ENCODE data around the gene LPXN.
A peak's percentile ranks its signal among the peaks of the same experiment; 100 is the strongest.

LPXN gene

GRCh38 chr11:58530236-58530635, 45.4 kb downstream of the LPXN start:
- POLR2A ChIA-PET: no interaction called here
- CTCF ChIA-PET: no interaction called here
- TF ChIP-seq ARNT (IDR thresholded peaks at IDR 0.05): no peak
- TF ChIP-seq L3MBTL2 (conservative IDR thresholded peaks at IDR 0.05): no peak
- no peak for TF ChIP-seq TARDBP (IDR thresholded peaks at IDR 0.05)
- no peak for TF ChIP-seq SP1 (IDR thresholded peaks at IDR 0.05)
- TF ChIP-seq FOXA1 (IDR thresholded peaks at IDR 0.05): no peak
- no peak for TF ChIP-seq SUZ12 (IDR thresholded peaks at IDR 0.05)
- no peak for TF ChIP-seq FOXM1 (IDR thresholded peaks at IDR 0.05; ENCODE audit: borderline replicate concordance)
- TF ChIP-seq HDGF (IDR thresholded peaks at IDR 0.05; ENCODE audit: borderline replicate concordance): no peak
- no peak for TF ChIP-seq PKNOX1 (IDR thresholded peaks at IDR 0.05)
- TF ChIP-seq FOXK2 (IDR thresholded peaks at IDR 0.05): no peak
- no peak for TF ChIP-seq ZNF384 (IDR thresholded peaks at IDR 0.05)
- TF ChIP-seq NFRKB (IDR thresholded peaks at IDR 0.05): no peak
- TF ChIP-seq CTBP1 (IDR thresholded peaks at IDR 0.05; ENCODE audit: borderline replicate concordance): no peak
- TF ChIP-seq ELF4 (IDR thresholded peaks at IDR 0.05): no peak
- TF ChIP-seq LEF1 (IDR thresholded peaks at IDR 0.05; ENCODE audit: borderline replicate concordance): no peak
- no peak for DNase-seq (ENCODE audit: extremely low spot score)

DNA sequence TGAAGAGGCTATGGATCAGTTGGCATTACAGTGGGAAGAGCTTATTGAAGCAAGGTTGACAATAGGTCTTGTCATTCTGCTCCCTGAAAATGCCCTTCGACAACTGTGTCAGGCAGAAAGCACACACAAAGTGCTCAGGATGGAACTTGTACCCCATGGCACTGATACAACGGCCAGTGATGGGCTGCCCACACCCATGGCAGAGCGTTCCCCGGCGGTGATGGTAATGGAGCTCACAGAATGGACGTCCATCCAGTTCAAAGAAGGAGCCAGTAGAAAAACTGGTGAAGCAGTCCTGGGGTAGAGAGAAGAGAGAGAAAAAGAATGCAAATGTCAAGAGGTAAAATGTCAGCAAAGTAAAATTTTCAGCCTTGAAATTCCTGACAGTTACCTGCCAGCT, 48.2 kb downstream of the LPXN start:
- no peak for DNase-seq (ENCODE audit: extremely low spot score)
- CTCF ChIA-PET: no interaction called here
- POLR2A ChIA-PET: no interaction called here
- TF ChIP-seq NFRKB (IDR thresholded peaks at IDR 0.05) (no peak), TARDBP (IDR thresholded peaks at IDR 0.05) (no peak), L3MBTL2 (conservative IDR thresholded peaks at IDR 0.05) (no peak), PKNOX1 (IDR thresholded peaks at IDR 0.05) (no peak), CTBP1 (IDR thresholded peaks at IDR 0.05; ENCODE audit: borderline replicate concordance) (no peak), ELF4 (IDR thresholded peaks at IDR 0.05) (no peak), ZNF384 (IDR thresholded peaks at IDR 0.05) (no peak), ARNT (IDR thresholded peaks at IDR 0.05) (no peak), SUZ12 (IDR thresholded peaks at IDR 0.05) (no peak), FOXM1 (IDR thresholded peaks at IDR 0.05; ENCODE audit: borderline replicate concordance) (no peak), BHLHE40 (IDR thresholded peaks at IDR 0.05; ENCODE audit: borderline replicate concordance) (no peak)

DNA sequence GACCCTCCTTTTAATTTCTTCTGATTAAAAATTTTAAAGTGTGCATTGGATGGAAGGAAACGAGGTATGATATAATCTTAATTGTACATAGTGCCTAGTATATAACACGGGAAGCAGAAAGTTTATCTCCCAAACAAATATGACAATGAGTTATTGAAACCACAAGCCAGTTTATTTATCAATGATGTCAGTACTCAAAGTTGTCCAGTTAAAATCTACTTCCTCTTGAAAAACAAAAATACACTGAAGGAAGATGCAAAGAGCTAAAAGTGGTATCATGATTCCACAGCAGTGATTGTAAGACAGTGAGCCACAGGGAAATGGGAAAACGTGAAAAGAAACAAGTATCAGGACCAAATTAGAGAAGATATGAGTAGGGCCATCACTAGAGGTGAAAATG, 48.9 kb downstream of the LPXN start:
- no peak for DNase-seq (ENCODE audit: extremely low spot score)
- POLR2A ChIA-PET: no interaction called here
- TF ChIP-seq TARDBP (IDR thresholded peaks at IDR 0.05): no peak
- TF ChIP-seq HDGF (IDR thresholded peaks at IDR 0.05; ENCODE audit: borderline replicate concordance): no peak
- no peak for TF ChIP-seq LEF1 (IDR thresholded peaks at IDR 0.05; ENCODE audit: borderline replicate concordance)
- no peak for TF ChIP-seq ELF4 (IDR thresholded peaks at IDR 0.05)
- TF ChIP-seq BHLHE40 (IDR thresholded peaks at IDR 0.05; ENCODE audit: borderline replicate concordance): no peak
- no peak for TF ChIP-seq CTBP1 (IDR thresholded peaks at IDR 0.05; ENCODE audit: borderline replicate concordance)
- no peak for TF ChIP-seq SP1 (IDR thresholded peaks at IDR 0.05)
- no peak for TF ChIP-seq ARNT (IDR thresholded peaks at IDR 0.05)
- TF ChIP-seq SUZ12 (IDR thresholded peaks at IDR 0.05): no peak
- CTCF ChIA-PET: no interaction called here

DNA sequence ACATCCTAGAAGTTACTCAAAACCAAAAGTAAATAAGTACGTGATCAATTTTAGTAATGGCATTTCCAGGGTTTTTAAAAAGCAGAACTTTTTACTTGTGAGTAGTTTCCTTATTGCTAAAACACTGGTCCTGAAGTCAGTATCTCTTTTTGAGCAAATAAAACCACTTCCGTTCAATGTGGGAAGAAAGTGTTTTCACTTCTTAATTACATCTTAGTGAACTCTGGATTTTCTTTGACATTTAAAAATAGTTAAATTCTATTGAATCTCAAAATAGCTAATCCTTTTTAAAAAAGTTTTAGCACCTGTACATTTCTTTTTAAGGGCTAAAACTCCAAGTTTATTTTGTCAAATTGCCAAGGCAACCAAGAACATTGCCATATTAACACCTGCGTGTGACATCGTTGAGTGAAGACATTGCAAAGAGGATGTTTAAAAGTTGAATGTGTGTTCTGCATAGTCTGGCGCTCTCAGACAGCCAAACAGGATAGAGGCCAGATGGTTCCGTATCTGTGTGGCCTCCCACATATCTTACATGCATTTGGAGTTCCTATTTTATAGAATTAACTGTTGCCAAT, 50.5 kb downstream of the LPXN start:
- ChIA-PET POLR2A (no interaction called here), CTCF (interaction anchor here (0.6 to 2.8 kb wide), 3 partner anchors 13 to 1327 kb away, joined by 3 to 16 read pairs (median 4); no protein-coding TSS in a partner anchor)
- DNase-seq (ENCODE audit: extremely low spot score): no peak
- no peak for TF ChIP-seq ELF4 (IDR thresholded peaks at IDR 0.05)
- TF ChIP-seq FOXK2 (IDR thresholded peaks at IDR 0.05): no peak
- TF ChIP-seq FOXM1 (IDR thresholded peaks at IDR 0.05; ENCODE audit: borderline replicate concordance): no peak
- TF ChIP-seq LEF1 (IDR thresholded peaks at IDR 0.05; ENCODE audit: borderline replicate concordance): no peak
- no peak for TF ChIP-seq PKNOX1 (IDR thresholded peaks at IDR 0.05)
- TF ChIP-seq L3MBTL2 (conservative IDR thresholded peaks at IDR 0.05): no peak
- no peak for TF ChIP-seq SP1 (IDR thresholded peaks at IDR 0.05)

GRCh38 chr11:58524232-58525036, 51.2 kb downstream of the LPXN start:
- ChIA-PET CTCF (interaction anchor here (0.5 to 2.8 kb wide), 9 partner anchors 12 to 1547 kb away, joined by 3 to 16 read pairs (median 4); partner anchors contain the start of gene OR5B21), POLR2A (no interaction called here)
- TF ChIP-seq FOXM1 (IDR thresholded peaks at IDR 0.05; ENCODE audit: borderline replicate concordance) (no peak), SP1 (IDR thresholded peaks at IDR 0.05) (no peak), LEF1 (IDR thresholded peaks at IDR 0.05; ENCODE audit: borderline replicate concordance) (no peak), ZNF384 (IDR thresholded peaks at IDR 0.05) (no peak), TARDBP (IDR thresholded peaks at IDR 0.05) (no peak), CTBP1 (IDR thresholded peaks at IDR 0.05; ENCODE audit: borderline replicate concordance) (no peak), SUZ12 (IDR thresholded peaks at IDR 0.05) (no peak), L3MBTL2 (conservative IDR thresholded peaks at IDR 0.05) (no peak), FOXK2 (IDR thresholded peaks at IDR 0.05) (no peak), ARNT (IDR thresholded peaks at IDR 0.05) (no peak), BHLHE40 (IDR thresholded peaks at IDR 0.05; ENCODE audit: borderline replicate concordance) (no peak)
- peak; percentile 65 for DNase-seq (ENCODE audit: extremely low spot score)

All from HEK293T (cell line).